ENCODE measurements around the gene PPIL6.

The PPIL6 gene

GRCh38 chr6:109428889-109429477 is 11.4 kb downstream of the PPIL6 start:
- no peak for TF ChIP-seq CTCF (IDR thresholded peaks at IDR 0.05; ENCODE audit: borderline replicate concordance, insufficient read depth, low read depth, low read length)
- H3K4me3 ChIP-seq (ENCODE audit: low read depth, low read length) = no peak overlapping the region

- no peak for TF ChIP-seq CTCF (IDR thresholded peaks at IDR 0.05; ENCODE audit: borderline replicate concordance, insufficient read depth, low read depth, low read length)
- H3K4me3 ChIP-seq (ENCODE audit: low read depth, low read length) = no peak overlapping the region
These were observed 15.5 kb downstream of the PPIL6 start for GRCh38 chr6:109424946-109425345.

- H3K4me3 ChIP-seq (ENCODE audit: low read depth, low read length) = no peak overlapping the region
- no peak for TF ChIP-seq CTCF (IDR thresholded peaks at IDR 0.05; ENCODE audit: borderline replicate concordance, insufficient read depth, low read depth, low read length)
These were observed 19.2 kb downstream of the PPIL6 start for GRCh38 chr6:109421184-109421583.

GRCh38 chr6:109420751-109421150 is 19.7 kb downstream of the PPIL6 start:
- no peak for TF ChIP-seq CTCF (IDR thresholded peaks at IDR 0.05; ENCODE audit: borderline replicate concordance, insufficient read depth, low read depth, low read length)
- no peak overlapping the region for H3K4me3 ChIP-seq (ENCODE audit: low read depth, low read length)

GRCh38 chr6:109417646-109418045 is 22.8 kb downstream of the PPIL6 start:
- TF ChIP-seq CTCF (IDR thresholded peaks at IDR 0.05; ENCODE audit: borderline replicate concordance, insufficient read depth, low read depth, low read length) = no peak
- H3K4me3 ChIP-seq (ENCODE audit: low read depth, low read length) = no peak overlapping the region

- TF ChIP-seq CTCF (IDR thresholded peaks at IDR 0.05; ENCODE audit: borderline replicate concordance, insufficient read depth, low read depth, low read length) = no peak
- no peak overlapping the region for H3K4me3 ChIP-seq (ENCODE audit: low read depth, low read length)
These were observed 29.4 kb downstream of the PPIL6 start for GRCh38 chr6:109411034-109411433.

- TF ChIP-seq CTCF (IDR thresholded peaks at IDR 0.05; ENCODE audit: borderline replicate concordance, insufficient read depth, low read depth, low read length) = no peak
- no peak overlapping the region for H3K4me3 ChIP-seq (ENCODE audit: low read depth, low read length)
These were observed 34.2 kb downstream of the PPIL6 start for GRCh38 chr6:109406196-109406595.

Data from GM12875 (cell line).